CD14-positive monocyte (primary cell): ENCODE measurements around the gene ZNF418. TPM values are rescaled to one million over a fixed set of nuclear protein-coding genes. Genes with fewer than 3 reads are reported as not detected.

Experiments
- DNase-seq, 3 donors: peaks; one replicate each; pipeline ENCODE4 v3.0.0-alpha.2; 2011 to 2022
- H2AFZ ChIP-seq: 2 replicates; pipeline ENCODE4 v1.6.0; 2012; ENCODE audit warnings: mild to moderate bottlenecking, low read depth, low read length, inconsistent platforms; ENCODE audit not compliant: insufficient read depth, poor library complexity, severe bottlenecking
- H3K27ac ChIP-seq, 2 donors: 1 replicate in 1 of 2; 2 replicates in 1 of 2; pipeline ENCODE4 v1.5.1; 2012 to 2013; ENCODE audit warnings: low read length in 2 of 2, control low read depth in 1 of 2, inconsistent platforms in 1 of 2, low read depth in 1 of 2, mild to moderate bottlenecking in 1 of 2
- H3K27me3 ChIP-seq, 2 donors: one replicate each; pipeline versions ENCODE4 v1.6.0 to v1.6.1; 2011 to 2013; ENCODE audit warnings: low read length in 2 of 2; ENCODE audit not compliant: control insufficient read depth in 2 of 2, insufficient read depth in 2 of 2
- H3K36me3 ChIP-seq, 2 donors: replicated peaks in 1 of 2; 1 replicate in 1 of 2; 2 replicates in 1 of 2; pipeline versions ENCODE4 v1.5.1 to v1.6.1; 2012 to 2013; ENCODE audit warnings: low read length in 2 of 2, control low read depth in 1 of 2, inconsistent platforms in 1 of 2, mild to moderate bottlenecking in 1 of 2; ENCODE audit not compliant: insufficient read depth in 2 of 2, control insufficient read depth in 1 of 2
- H3K4me1 ChIP-seq, 2 donors: 1 replicate in 1 of 2; 2 replicates in 1 of 2; pipeline versions ENCODE4 v1.5.1 to v1.6.1; 2012 to 2013; ENCODE audit warnings: low read length in 2 of 2, control low read depth in 1 of 2, inconsistent platforms in 1 of 2, mild to moderate bottlenecking in 1 of 2, moderate library complexity in 1 of 2; ENCODE audit not compliant: insufficient read depth in 2 of 2, control insufficient read depth in 1 of 2
- H3K4me2 ChIP-seq: replicated peaks from 2 replicates; pipeline ENCODE3; 2012; ENCODE audit warnings: low read length, moderate library complexity, mild to moderate bottlenecking; ENCODE audit not compliant: poor library complexity, severe bottlenecking; ENCODE audit errors: extremely low read depth
- H3K4me3 ChIP-seq, 3 experiments: fragments of 200-600 bp in 1 of 3; sonication (generic) in 1 of 3; replicated peaks in 1 of 3; 1 replicate in 2 of 3; 2 replicates in 1 of 3; pipeline ENCODE4 v1.5.1; 2011 to 2013; ENCODE audit warnings: low read length in 3 of 3, mild to moderate bottlenecking in 3 of 3, control low read depth in 2 of 3, low read depth in 2 of 3, inconsistent platforms in 1 of 3, moderate library complexity in 1 of 3
- H3K79me2 ChIP-seq: 2 replicates; pipeline ENCODE4 v1.6.0; 2012; ENCODE audit warnings: mild to moderate bottlenecking, control low read depth, inconsistent platforms, low read length, moderate library complexity; ENCODE audit not compliant: insufficient read depth
- H3K9ac ChIP-seq: 2 replicates; pipeline ENCODE4 v1.6.0; 2017; ENCODE audit warnings: low read length, mild to moderate bottlenecking; ENCODE audit not compliant: insufficient read depth, poor library complexity, severe bottlenecking
- H3K9me3 ChIP-seq, 2 donors: replicated peaks in 1 of 2; 1 replicate in 1 of 2; 2 replicates in 1 of 2; pipeline versions ENCODE4 v1.5.1 to v1.6.1; 2012 to 2013; ENCODE audit warnings: low read length in 2 of 2, control low read depth in 1 of 2; ENCODE audit not compliant: control insufficient read depth in 1 of 2, insufficient read depth in 1 of 2
- H4K20me1 ChIP-seq: 2 replicates; pipeline ENCODE4 v1.6.0; 2012; ENCODE audit warnings: mild to moderate bottlenecking, low read length, control low read depth, moderate library complexity; ENCODE audit not compliant: insufficient read depth
- H3K27ac Mint-ChIP-seq, 7 donors: one replicate each; pipeline ENCODE4 v1.8.0; 2020; ENCODE audit warnings: mild to moderate bottlenecking in 7 of 7, mixed read lengths in 7 of 7, moderate library complexity in 6 of 7, inconsistent platforms in 2 of 7
- H3K27me3 Mint-ChIP-seq, 3 donors: one replicate each; pipeline ENCODE4 v1.8.0; 2021 to 2022; ENCODE audit warnings: low read depth in 3 of 3, mild to moderate bottlenecking in 3 of 3, mixed read lengths in 3 of 3, moderate library complexity in 3 of 3, inconsistent platforms in 1 of 3
- H3K36me3 Mint-ChIP-seq, 2 donors: one replicate each; pipeline ENCODE4 v1.8.0; 2020; ENCODE audit warnings: mixed read lengths in 2 of 2, inconsistent platforms in 1 of 2, mild to moderate bottlenecking in 1 of 2
- H3K4me1 Mint-ChIP-seq: one replicate; pipeline ENCODE4 v1.8.0; 2020; ENCODE audit warnings: mild to moderate bottlenecking, mixed read lengths
- H3K4me3 Mint-ChIP-seq, 2 donors: one replicate each; pipeline ENCODE4 v1.8.0; 2020; ENCODE audit warnings: mild to moderate bottlenecking in 2 of 2, mixed read lengths in 2 of 2, moderate library complexity in 1 of 2
- H3K9me3 Mint-ChIP-seq, 7 donors: one replicate each; pipeline ENCODE4 v1.8.0; 2020 to 2022; ENCODE audit warnings: mixed read lengths in 7 of 7, mild to moderate bottlenecking in 6 of 7, moderate library complexity in 6 of 7, inconsistent platforms in 2 of 7
- CTCF ChIP-seq: fragments of 200-600 bp; IDR thresholded peaks from one replicate; pipeline ENCODE4 v1.8.0; 2022; ENCODE audit warnings: antibody characterized with exemption, mild to moderate bottlenecking
- WGBS: methylation state at CpG from one replicate; pipeline ENCODE4 v1.1.5; 2013; ENCODE audit warnings: missing lambda C conversion rate; ENCODE audit not compliant: insufficient coverage; 5-methylcytosine and 5-hydroxymethylcytosine counted together
- intact Hi-C, 2 donors: fragments of 100-400 bp; cut with micrococcal nuclease; formaldehyde crosslinking; loops; one replicate each; pipeline versions ENCODE4 v1.15.0 to v1.15.1; 2023
- polyA plus RNA-seq, 3 donors: library from polyadenylated mRNA; depleted of rRNA in 1 of 3; unstranded in 2 of 3; stranded (reverse) in 1 of 3; fragments of 300-500 nt in 2 of 3; fragments of >200 nt in 1 of 3; fragmentation: Illumina TruSeq in 2 of 3; gene quantifications; 1 replicate in 2 of 3; 2 replicates in 1 of 3; pipeline ENCODE4 v1.2.3, GENCODE V29; 2012 to 2021

The ZNF418 gene
- polyA plus RNA-seq, 3 donors, result 0.74 to 1.4 TPM; not detected in 1

GRCh38 chr19:57974434-57974833 lies 39.2 kb upstream of the ZNF418 start, which contains the start of gene C19orf18:
Gene C19orf18, minus strand, starts transcription at chr19:57974534. Its CDS starts 102 bp downstream, at chr19:57974432.
- Mint-ChIP-seq H3K4me3 (no peak within 1 kb of the TSS), H3K27ac (peak within 1 kb of the TSS in 1 of 7 donors; percentile 19), H3K9me3 (peaks cover 59 to 98% (median 95%) of the 10 kb centered on the region in 7 donors), H3K36me3 (peaks cover 5 to 8% of the 10 kb centered on the region in 2 donors), H3K27me3 (no peaks in the 10 kb centered on the region), H3K4me1 (no peaks in the 10 kb centered on the region)
- Histone ChIP-seq H3K4me3 (peak within 1 kb of the TSS in 1 of 3 experiments; percentile 36), H3K4me2 (no peak within 1 kb of the TSS), H3K27ac (no peak within 1 kb of the TSS), H3K9me3 (peaks cover 87 to 99% of the 10 kb centered on the region in 2 donors), H3K27me3 (no peaks in the 10 kb centered on the region), H3K9ac (no peak within 1 kb of the TSS), H3K79me2 (no peaks in the 10 kb centered on the region), H4K20me1 (no peaks in the 10 kb centered on the region), H3K36me3 (peaks cover 2 to 12% of the 10 kb centered on the region in 2 donors), H3K4me1 (no peaks in the 10 kb centered on the region), H2AFZ (no peak within 1 kb of the TSS)
- TF ChIP-seq CTCF, result no peak
- WGBS, result 91% methylated on average over 4 of the region's 4 CpGs
- intact Hi-C loops, result no loop called here
- no peak for DNase-seq

GRCh38 chr19:57964761-57965160 lies 29.6 kb upstream of the ZNF418 start:
- no peaks in the 10 kb centered on the region for H3K4me1 Mint-ChIP-seq
- H3K36me3 ChIP-seq, result no peaks in the 10 kb centered on the region
- no peaks in the 10 kb centered on the region for H3K27me3 ChIP-seq
- no peak overlapping the region for H3K27ac Mint-ChIP-seq
- no peak overlapping the region for H3K4me3 ChIP-seq
- WGBS, result 93% methylated on average over 2 of the region's 8 CpGs
- TF ChIP-seq CTCF, result no peak
- H3K4me1 ChIP-seq, result no peaks in the 10 kb centered on the region
- peaks cover 0 to 3% (median 1%) of the 10 kb centered on the region in 3 donors for H3K27me3 Mint-ChIP-seq
- H3K27ac ChIP-seq, result no peak overlapping the region
- no peak overlapping the region for H3K9ac ChIP-seq
- peaks cover 82 to 92% of the 10 kb centered on the region in 2 donors for H3K9me3 ChIP-seq
- H4K20me1 ChIP-seq, result no peaks in the 10 kb centered on the region
- DNase-seq, result no peak
- H2AFZ ChIP-seq, result no peak overlapping the region
- no peak overlapping the region for H3K4me3 Mint-ChIP-seq
- intact Hi-C loops, result no loop called here
- no peak overlapping the region for H3K4me2 ChIP-seq
- H3K9me3 Mint-ChIP-seq, result peaks cover 29 to 95% (median 82%) of the 10 kb centered on the region in 7 donors
- no peaks in the 10 kb centered on the region for H3K36me3 Mint-ChIP-seq
- no peaks in the 10 kb centered on the region for H3K79me2 ChIP-seq
